K562 (cell line): Measurements from ENCODE around the gene DGKE. TPM values are rescaled to one million over a fixed set of nuclear protein-coding genes. Genes with fewer than 3 reads are reported as not detected.

Experiments used
- CREM ChIP-seq: IDR thresholded peaks from 2 replicates; pipeline ENCODE4 v1.6.1; 2014; ENCODE audit warnings: antibody characterized with exemption, low read depth
- CSDE1 ChIP-seq, 2 experiments: fragments of 450-650 bp; IDR thresholded peaks; 2 replicates each; pipeline ENCODE4 v1.6.1; 2016; ENCODE audit warnings: mild to moderate bottlenecking in 1 of 2
- FOXA1 ChIP-seq: fragments of 450-650 bp; IDR thresholded peaks from 2 replicates; pipeline ENCODE4 v1.6.1; 2016; ENCODE audit warnings: mild to moderate bottlenecking, borderline replicate concordance
- FOXJ3 ChIP-seq: sonication (generic); formaldehyde crosslinking; IDR thresholded peaks from 2 replicates; pipeline ENCODE4 v1.4.0; 2020; ENCODE audit warnings: mild to moderate bottlenecking, missing genetic modification reagents
- GTF2E2 ChIP-seq: fragments of 200-800 bp; sonication (Bioruptor generic); IDR thresholded peaks from 2 replicates; pipeline ENCODE4 v1.6.1; 2016; ENCODE audit warnings: missing genetic modification characterization, missing compliant biosample characterization
- HDAC1 ChIP-seq, 2 experiments: fragments of 450-650 bp; IDR thresholded peaks; 2 replicates each; pipeline ENCODE4 v1.6.1; 2016 to 2017; ENCODE audit warnings: inconsistent platforms in 1 of 2, mild to moderate bottlenecking in 1 of 2, moderate library complexity in 1 of 2
- HDAC2 ChIP-seq: fragments of 450-650 bp; IDR thresholded peaks from 2 replicates; pipeline ENCODE4 v1.6.1; 2016; ENCODE audit warnings: mild to moderate bottlenecking
- HMG20B ChIP-seq: fragments of 250-450 bp; sonication (Bioruptor Pico); IDR thresholded peaks from 2 replicates; pipeline ENCODE4 v1.5.0; 2021; ENCODE audit warnings: mild to moderate bottlenecking
- JUNB ChIP-seq: fragments of 450-650 bp; formaldehyde crosslinking; conservative IDR thresholded peaks from 2 replicates; pipeline ENCODE4 v1.4.0; 2020; ENCODE audit warnings: mild to moderate bottlenecking
- KLF13 ChIP-seq: fragments of 450-650 bp; IDR thresholded peaks from 2 replicates; pipeline ENCODE4 v1.6.1; 2016; ENCODE audit warnings: missing genetic modification characterization, low read depth, mild to moderate bottlenecking, missing compliant biosample characterization, moderate library complexity, borderline replicate concordance
- MAFG ChIP-seq: fragments of 450-650 bp; conservative IDR thresholded peaks from 2 replicates; pipeline ENCODE4 v1.6.1; 2016; ENCODE audit warnings: missing genetic modification characterization, missing compliant biosample characterization
- PHF20 ChIP-seq: fragments of 450-650 bp; IDR thresholded peaks from 2 replicates; pipeline ENCODE4 v1.6.1; 2018; ENCODE audit not compliant: partially characterized antibody
- PML ChIP-seq: IDR thresholded peaks from 2 replicates; pipeline ENCODE4 v1.6.1; 2012; ENCODE audit warnings: low read length, inconsistent platforms
- POLR2AphosphoS5 ChIP-seq: IDR thresholded peaks from 2 replicates; pipeline ENCODE4 v1.6.1; 2011; ENCODE audit warnings: mild to moderate bottlenecking, low read depth, low read length, moderate library complexity; ENCODE audit not compliant: control insufficient read depth, insufficient read depth
- POU5F1 ChIP-seq: fragments of 150-350 bp; IDR thresholded peaks from 2 replicates; pipeline ENCODE4 v1.6.1; 2014; ENCODE audit warnings: borderline replicate concordance, low read length, low read depth, mild to moderate bottlenecking; ENCODE audit not compliant: partially characterized antibody
- PPARD ChIP-seq: fragments of 250-450 bp; sonication (Bioruptor Pico); IDR thresholded peaks from 2 replicates; pipeline ENCODE4 v1.8.0; 2022; ENCODE audit warnings: inconsistent platforms, mild to moderate bottlenecking, moderate library complexity
- SMARCA5 ChIP-seq: fragments of 450-650 bp; IDR thresholded peaks from 2 replicates; pipeline ENCODE4 v1.6.1; 2016
- SP1 ChIP-seq: sonication (generic); formaldehyde crosslinking; IDR thresholded peaks from 2 replicates; pipeline ENCODE4 v1.8.1; 2022; ENCODE audit warnings: mild to moderate bottlenecking, missing genetic modification reagents
- STAT5B ChIP-seq: fragments of 250-450 bp; sonication (Bioruptor Pico); IDR thresholded peaks from 2 replicates; pipeline ENCODE4 v1.8.0; 2021; ENCODE audit warnings: mild to moderate bottlenecking, inconsistent platforms
- ZNF274 ChIP-seq: IDR thresholded peaks from 2 replicates; pipeline ENCODE4 v1.6.1; 2011; ENCODE audit warnings: low read depth, mild to moderate bottlenecking, low read length, moderate library complexity, borderline replicate concordance
- ZNF589 ChIP-seq: fragments of 200-800 bp; sonication (Bioruptor generic); IDR thresholded peaks from 2 replicates; pipeline ENCODE4 v1.6.1; 2016; ENCODE audit warnings: low read depth, missing genetic modification characterization, missing compliant biosample characterization
- polyA plus RNA-seq, 8 experiments: library from polyadenylated mRNA; depleted of rRNA in 4 of 8; stranded (reverse) in 5 of 8; unstranded in 3 of 8; fragments of >200 nt; fragmentation: Nextera tagmentation in 2 of 8; fragmentation: Illumina TruSeq in 1 of 8; extraction: Ambion mirVana in 2 of 8; extraction: Trizol in 1 of 8; gene quantifications; 2 replicates each; pipeline versions ENCODE4 v1.2.1 to v1.2.3, GENCODE V29; 2011 to 2014; ENCODE audit warnings: inconsistent platforms in 1 of 8, missing spikeins in 1 of 8
- total RNA-seq, 7 experiments: library from RNA; depleted of rRNA in 6 of 7; stranded (reverse); fragments of >200 nt in 6 of 7; fragmentation: Illumina TruSeq in 2 of 7; extraction: Trizol in 2 of 7; gene quantifications; 2 replicates each; pipeline versions ENCODE4 v1.2.1 to v1.2.3, GENCODE V29; 2011 to 2021; ENCODE audit warnings: low replicate concordance in 1 of 7
- TF ChIP-seq, protein P1 (sequence below): fragments of 450-650 bp; formaldehyde crosslinking; IDR thresholded peaks from 2 replicates; pipeline ENCODE4 v1.4.0; 2020; ENCODE audit warnings: mild to moderate bottlenecking, moderate library complexity
- TF ChIP-seq, protein P2 (sequence below): fragments of 450-650 bp; IDR thresholded peaks from 2 replicates; pipeline ENCODE4 v1.6.1; 2016; ENCODE audit warnings: missing biosample characterization, missing genetic modification characterization
- TF ChIP-seq, protein P3 (sequence below): fragments of 450-650 bp; IDR thresholded peaks from 2 replicates; pipeline ENCODE4 v1.6.1; 2014; ENCODE audit warnings: low read depth, mild to moderate bottlenecking, moderate library complexity, borderline replicate concordance
- TF ChIP-seq, protein P4 (sequence below): IDR thresholded peaks from 3 replicates; pipeline ENCODE4 v1.6.1; 2011; ENCODE audit warnings: borderline replicate concordance, mild to moderate bottlenecking; ENCODE audit not compliant: insufficient read length, insufficient read depth
- TF ChIP-seq, protein P5 (sequence below): sonication (generic); formaldehyde crosslinking; IDR thresholded peaks from 2 replicates; pipeline ENCODE4 v1.8.0; 2022; ENCODE audit warnings: mild to moderate bottlenecking, missing genetic modification reagents

Gene DGKE
- total and polyA plus RNA-seq, 9 of the 15 experiments (the other 6 are each of a cell fraction or from before 2014, with no cell fraction given) = 1.3 to 9.9 (median 5.9) TPM

DNA sequence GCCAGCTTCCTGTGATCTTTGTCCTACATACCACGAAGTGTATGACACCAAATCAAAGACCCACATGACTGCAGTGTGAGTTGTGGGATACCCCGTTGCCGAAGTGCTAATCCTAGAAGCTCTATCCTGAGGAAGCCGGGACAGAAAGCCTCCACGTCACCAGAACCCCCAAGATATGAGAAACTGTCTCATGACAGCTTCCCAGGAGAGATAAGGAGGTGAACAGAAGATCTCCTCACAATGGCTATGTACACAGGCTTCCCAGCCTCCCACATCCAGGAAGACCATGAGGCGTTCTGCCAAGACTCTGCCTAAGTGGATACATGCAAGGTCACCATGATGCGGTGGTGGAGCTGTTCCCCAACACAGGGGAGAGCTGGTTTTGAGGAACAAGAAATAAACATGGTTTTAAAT is 42.8 kb downstream of the DGKE start (continued):
- TF ChIP-seq, protein P1, sequence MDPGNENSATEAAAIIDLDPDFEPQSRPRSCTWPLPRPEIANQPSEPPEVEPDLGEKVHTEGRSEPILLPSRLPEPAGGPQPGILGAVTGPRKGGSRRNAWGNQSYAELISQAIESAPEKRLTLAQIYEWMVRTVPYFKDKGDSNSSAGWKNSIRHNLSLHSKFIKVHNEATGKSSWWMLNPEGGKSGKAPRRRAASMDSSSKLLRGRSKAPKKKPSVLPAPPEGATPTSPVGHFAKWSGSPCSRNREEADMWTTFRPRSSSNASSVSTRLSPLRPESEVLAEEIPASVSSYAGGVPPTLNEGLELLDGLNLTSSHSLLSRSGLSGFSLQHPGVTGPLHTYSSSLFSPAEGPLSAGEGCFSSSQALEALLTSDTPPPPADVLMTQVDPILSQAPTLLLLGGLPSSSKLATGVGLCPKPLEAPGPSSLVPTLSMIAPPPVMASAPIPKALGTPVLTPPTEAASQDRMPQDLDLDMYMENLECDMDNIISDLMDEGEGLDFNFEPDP (CRISPR knock-in tag) = no peak
- no peak for TF ChIP-seq ZNF589 (CRISPR knock-in tag)
- TF ChIP-seq SP1 (CRISPR knock-in tag) = no peak
- TF ChIP-seq CSDE1 (IDR thresholded peaks at IDR 0.05) = no peak
- TF ChIP-seq POLR2AphosphoS5 = no peak
- no peak for TF ChIP-seq STAT5B
- TF ChIP-seq PPARD (CRISPR knock-in tag) = no peak
- TF ChIP-seq, protein P2, sequence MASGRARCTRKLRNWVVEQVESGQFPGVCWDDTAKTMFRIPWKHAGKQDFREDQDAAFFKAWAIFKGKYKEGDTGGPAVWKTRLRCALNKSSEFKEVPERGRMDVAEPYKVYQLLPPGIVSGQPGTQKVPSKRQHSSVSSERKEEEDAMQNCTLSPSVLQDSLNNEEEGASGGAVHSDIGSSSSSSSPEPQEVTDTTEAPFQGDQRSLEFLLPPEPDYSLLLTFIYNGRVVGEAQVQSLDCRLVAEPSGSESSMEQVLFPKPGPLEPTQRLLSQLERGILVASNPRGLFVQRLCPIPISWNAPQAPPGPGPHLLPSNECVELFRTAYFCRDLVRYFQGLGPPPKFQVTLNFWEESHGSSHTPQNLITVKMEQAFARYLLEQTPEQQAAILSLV (tag) = no peak
- TF ChIP-seq MAFG (tag) = peak; percentile 45
- TF ChIP-seq PHF20 = no peak
- TF ChIP-seq SMARCA5 = no peak
- no peak for TF ChIP-seq PML
- no peak for TF ChIP-seq ZNF274
- peak; percentile 49; the same call in 1 of the 2 replicates for TF ChIP-seq CREM
- TF ChIP-seq HMG20B (CRISPR knock-in tag) = no peak
- no peak for TF ChIP-seq JUNB (CRISPR knock-in tag)
- no peak for TF ChIP-seq FOXA1
- TF ChIP-seq HDAC1 (IDR thresholded peaks at IDR 0.05) = no peak
- TF ChIP-seq, protein P3, sequence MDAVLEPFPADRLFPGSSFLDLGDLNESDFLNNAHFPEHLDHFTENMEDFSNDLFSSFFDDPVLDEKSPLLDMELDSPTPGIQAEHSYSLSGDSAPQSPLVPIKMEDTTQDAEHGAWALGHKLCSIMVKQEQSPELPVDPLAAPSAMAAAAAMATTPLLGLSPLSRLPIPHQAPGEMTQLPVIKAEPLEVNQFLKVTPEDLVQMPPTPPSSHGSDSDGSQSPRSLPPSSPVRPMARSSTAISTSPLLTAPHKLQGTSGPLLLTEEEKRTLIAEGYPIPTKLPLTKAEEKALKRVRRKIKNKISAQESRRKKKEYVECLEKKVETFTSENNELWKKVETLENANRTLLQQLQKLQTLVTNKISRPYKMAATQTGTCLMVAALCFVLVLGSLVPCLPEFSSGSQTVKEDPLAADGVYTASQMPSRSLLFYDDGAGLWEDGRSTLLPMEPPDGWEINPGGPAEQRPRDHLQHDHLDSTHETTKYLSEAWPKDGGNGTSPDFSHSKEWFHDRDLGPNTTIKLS = peak; percentile 79
- no peak for TF ChIP-seq GTF2E2 (tag)
- TF ChIP-seq, protein P4, sequence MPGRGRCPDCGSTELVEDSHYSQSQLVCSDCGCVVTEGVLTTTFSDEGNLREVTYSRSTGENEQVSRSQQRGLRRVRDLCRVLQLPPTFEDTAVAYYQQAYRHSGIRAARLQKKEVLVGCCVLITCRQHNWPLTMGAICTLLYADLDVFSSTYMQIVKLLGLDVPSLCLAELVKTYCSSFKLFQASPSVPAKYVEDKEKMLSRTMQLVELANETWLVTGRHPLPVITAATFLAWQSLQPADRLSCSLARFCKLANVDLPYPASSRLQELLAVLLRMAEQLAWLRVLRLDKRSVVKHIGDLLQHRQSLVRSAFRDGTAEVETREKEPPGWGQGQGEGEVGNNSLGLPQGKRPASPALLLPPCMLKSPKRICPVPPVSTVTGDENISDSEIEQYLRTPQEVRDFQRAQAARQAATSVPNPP = no peak
- no peak for TF ChIP-seq POU5F1
- TF ChIP-seq HDAC2 = 0 out of 2 replicates have a peak, but pooled peaks have one; percentile 57
- no peak for TF ChIP-seq FOXJ3 (CRISPR knock-in tag)
- no peak for TF ChIP-seq KLF13 (tag)
- TF ChIP-seq, protein P5, sequence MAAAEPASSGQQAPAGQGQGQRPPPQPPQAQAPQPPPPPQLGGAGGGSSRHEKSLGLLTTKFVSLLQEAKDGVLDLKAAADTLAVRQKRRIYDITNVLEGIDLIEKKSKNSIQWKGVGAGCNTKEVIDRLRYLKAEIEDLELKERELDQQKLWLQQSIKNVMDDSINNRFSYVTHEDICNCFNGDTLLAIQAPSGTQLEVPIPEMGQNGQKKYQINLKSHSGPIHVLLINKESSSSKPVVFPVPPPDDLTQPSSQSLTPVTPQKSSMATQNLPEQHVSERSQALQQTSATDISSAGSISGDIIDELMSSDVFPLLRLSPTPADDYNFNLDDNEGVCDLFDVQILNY (CRISPR knock-in tag) = no peak
